CD4-positive, alpha-beta T cell treated with Interferon alpha-2 for 1 hour (primary cell): ENCODE measurements around the gene ADAMTS17.

Experiments used
- DNase-seq, 2 donors: peaks; one replicate each; pipeline ENCODE4 v3.0.0-alpha.2; 2020 to 2022

ADAMTS17 gene

DNA sequence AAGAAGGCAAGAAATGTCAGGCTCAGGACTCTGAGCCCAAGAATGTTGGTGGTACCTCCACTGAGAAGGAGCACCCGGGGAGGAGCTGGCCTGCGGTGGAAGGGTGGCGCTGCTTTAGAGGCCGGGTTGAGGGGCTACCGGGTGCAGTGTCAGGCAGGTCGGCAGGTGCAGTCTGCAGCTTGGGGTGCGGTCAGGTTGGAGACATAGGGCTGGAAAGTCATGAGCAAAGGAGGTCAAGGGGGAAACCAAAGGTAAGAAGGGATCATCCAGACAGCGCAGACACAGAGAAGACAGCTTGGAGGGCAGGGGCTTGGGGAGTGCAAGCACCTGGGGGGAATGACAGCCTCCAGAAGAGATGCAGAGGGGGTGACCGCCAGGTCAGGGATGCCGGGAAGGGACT lies 334.2 kb downstream of the ADAMTS17 start:
- DNase-seq = no peak

GRCh38 chr15:100005715-100006114 lies 336.1 kb downstream of the ADAMTS17 start:
- no peak for DNase-seq

GRCh38 chr15:100005013-100005412 lies 336.8 kb downstream of the ADAMTS17 start:
- DNase-seq = no peak

DNA sequence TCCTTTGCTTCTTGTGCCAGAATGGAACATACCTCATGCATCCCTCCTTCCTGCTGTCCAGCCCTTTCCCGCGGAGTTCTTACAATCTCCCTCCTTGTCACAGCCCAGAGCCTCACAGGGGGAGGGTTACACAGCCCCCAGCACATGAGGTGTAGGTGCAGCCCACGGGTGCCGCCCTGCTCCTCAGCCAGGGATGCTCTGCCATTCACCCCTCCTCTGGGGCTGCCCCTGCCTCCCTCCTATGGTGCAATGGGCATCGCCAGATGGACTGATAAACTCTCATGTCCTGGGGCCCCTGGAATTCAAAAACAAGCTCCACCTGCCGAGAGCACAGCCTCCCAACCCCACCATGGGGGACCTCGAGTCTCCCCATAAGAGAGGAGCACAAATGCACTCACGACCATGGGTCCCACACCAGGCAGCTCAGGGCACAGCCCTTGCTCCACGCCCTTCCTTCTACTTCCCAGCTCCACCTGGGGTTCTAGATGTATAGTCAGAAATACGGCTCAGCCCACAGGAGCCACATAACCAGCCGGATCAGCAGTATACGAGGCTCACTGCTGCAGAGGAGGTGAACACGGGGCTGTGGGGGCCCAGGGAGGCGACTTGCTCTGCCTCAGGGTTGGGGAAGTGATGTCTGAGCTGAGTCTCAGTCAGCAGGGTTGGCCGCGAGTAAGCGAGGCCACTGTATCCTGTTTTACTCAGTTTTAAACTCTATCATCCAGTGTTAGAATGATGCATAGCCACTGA lies 338.8 kb downstream of the ADAMTS17 start:
- no peak for DNase-seq

GRCh38 chr15:100002086-100002620 lies 339.6 kb downstream of the ADAMTS17 start:
- no peak for DNase-seq

DNA sequence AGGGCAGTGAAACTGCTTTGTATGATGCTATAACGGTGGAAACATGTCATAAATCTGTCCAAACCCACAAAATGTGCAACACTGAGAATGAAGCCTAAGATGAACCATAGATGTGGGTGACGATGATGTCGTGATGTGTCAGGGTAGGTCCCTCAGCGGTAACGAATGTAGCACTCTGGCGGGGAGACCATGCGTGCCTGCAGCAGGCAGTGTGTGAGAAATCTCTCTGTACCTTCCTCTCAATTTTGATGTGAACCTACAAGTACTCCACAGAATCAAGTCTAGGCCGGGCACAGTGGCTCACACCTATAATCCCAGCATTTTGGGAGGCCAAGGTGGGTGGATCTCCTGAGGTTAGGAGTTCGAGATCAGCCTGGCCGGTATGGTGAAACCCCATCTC lies 340.4 kb downstream of the ADAMTS17 start:
- no peak for DNase-seq

- DNase-seq = no peak
Observed at GRCh38 chr15:99999282-100000070, 342.3 kb downstream of the ADAMTS17 start.

GRCh38 chr15:99998661-99999101 lies 343.1 kb downstream of the ADAMTS17 start:
- DNase-seq = no peak

- no peak for DNase-seq
Observed at GRCh38 chr15:99997112-99997651, 344.6 kb downstream of the ADAMTS17 start.

DNA sequence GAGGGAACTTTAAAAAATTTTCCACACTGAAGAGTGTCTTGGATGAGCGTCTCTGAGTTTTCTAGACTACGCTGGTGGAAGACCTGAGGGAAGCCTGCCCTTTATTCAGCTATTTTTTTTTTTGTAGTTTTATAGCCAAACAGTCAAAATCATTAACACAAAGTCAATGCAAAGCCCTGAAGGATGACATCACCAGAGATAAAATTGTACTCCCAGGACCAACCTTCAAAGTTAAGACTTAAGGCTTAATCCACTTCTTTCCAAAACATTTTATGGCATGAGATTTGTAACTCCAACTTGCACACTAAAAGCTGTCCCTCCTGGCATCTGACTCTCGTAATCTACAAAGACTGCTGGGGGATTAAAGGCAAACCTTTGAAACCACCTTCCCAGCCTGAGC lies 345.1 kb downstream of the ADAMTS17 start:
- DNase-seq = no peak

GRCh38 chr15:99995543-99995942 lies 346.2 kb downstream of the ADAMTS17 start:
- no peak for DNase-seq

DNA sequence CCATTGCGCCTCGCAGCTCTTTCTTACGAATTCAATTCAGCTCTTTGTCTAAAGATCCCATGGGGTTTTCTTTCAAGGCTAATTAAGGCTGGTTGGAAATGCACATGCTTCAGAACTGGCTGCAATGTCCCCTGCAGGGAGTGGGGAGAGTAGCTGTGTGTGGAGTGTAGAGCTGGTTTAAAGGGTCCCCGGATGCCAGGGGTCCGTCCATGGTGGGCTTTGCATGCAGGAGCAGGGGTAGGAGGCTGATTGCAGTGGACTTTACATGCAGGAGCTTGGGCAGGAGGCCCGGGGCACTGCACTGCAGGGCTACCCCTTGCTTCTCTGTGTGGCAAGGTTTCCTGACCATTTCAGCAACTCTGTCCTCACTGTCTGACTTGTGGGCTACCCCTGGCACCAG lies 346.9 kb downstream of the ADAMTS17 start:
- DNase-seq = no peak

DNA sequence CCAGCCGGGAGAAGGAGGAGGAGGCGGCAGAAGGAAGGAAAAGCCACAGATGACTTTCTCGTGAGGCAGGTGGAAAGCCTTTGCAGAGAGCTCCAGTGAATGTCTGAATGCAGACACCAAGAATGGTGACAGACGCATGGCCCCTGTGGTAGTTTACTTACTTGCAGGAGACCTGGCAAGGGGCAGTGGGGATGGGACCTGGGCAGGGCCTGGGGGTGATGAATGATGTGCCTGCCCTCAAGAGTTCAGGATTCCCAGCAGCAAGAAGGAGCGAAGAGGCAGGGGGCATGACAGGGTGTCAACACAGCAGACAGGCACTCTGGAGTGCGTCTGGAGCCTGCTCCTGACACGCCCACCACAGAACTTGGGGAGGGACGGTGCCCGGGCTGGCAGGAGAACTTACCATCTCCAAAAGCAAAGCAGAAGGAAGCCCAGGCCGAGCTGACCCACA lies 348.1 kb downstream of the ADAMTS17 start:
- DNase-seq = no peak

- no peak for DNase-seq
Observed at GRCh38 chr15:99993262-99993661, 348.5 kb downstream of the ADAMTS17 start.

GRCh38 chr15:99992611-99993231 lies 349.1 kb downstream of the ADAMTS17 start:
- no peak for DNase-seq

GRCh38 chr15:99989095-99989494 lies 352.7 kb downstream of the ADAMTS17 start:
- no peak for DNase-seq

GRCh38 chr15:99987701-99988100 lies 354.1 kb downstream of the ADAMTS17 start:
- DNase-seq = no peak

GRCh38 chr15:99987119-99987506 lies 354.7 kb downstream of the ADAMTS17 start:
- no peak for DNase-seq

GRCh38 chr15:99986297-99987118 lies 355.3 kb downstream of the ADAMTS17 start:
- DNase-seq = no peak

GRCh38 chr15:99985878-99986277 lies 355.9 kb downstream of the ADAMTS17 start:
- DNase-seq = no peak

- no peak for DNase-seq
Observed at GRCh38 chr15:99984491-99985243, 357.1 kb downstream of the ADAMTS17 start.
